DMS53 treated with DMSO at 0.1 percent for 48 hours (cell line): Measurements from ENCODE around the gene PLCH2.
"Not testable (repeated sequence)": the region's sequence is repeated elsewhere in the genome, so short reads cannot be mapped to it uniquely, and the experiment has no call there.

Experiments used
- DNase-seq: peaks from one replicate; lab custom pipeline; 2025; ENCODE audit not compliant: unreplicated experiment; lab: John Stamatoyannopoulos, UW

The PLCH2 gene

DNA sequence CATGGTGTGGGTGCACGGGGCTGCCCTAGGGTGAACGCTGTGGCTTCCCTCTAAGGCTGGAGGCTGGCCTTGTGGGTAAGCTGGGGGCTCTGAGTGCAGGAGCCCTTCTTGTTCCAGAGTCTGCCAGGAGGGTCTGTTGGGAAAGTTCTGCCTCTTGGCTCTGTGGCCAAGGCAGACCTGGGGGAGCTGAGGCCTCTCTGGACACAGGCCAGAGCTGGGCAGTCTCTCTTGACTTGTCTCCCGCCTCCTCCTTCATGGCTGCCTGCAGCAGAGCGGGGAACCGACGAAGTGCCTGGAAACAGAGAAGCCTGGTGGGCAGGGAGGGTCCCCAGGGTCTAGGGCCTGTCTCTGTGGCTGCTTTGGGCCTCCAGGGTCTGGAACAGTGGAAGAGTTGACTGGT is 33.4 kb upstream of the PLCH2 start:
- no peak for DNase-seq

DNA sequence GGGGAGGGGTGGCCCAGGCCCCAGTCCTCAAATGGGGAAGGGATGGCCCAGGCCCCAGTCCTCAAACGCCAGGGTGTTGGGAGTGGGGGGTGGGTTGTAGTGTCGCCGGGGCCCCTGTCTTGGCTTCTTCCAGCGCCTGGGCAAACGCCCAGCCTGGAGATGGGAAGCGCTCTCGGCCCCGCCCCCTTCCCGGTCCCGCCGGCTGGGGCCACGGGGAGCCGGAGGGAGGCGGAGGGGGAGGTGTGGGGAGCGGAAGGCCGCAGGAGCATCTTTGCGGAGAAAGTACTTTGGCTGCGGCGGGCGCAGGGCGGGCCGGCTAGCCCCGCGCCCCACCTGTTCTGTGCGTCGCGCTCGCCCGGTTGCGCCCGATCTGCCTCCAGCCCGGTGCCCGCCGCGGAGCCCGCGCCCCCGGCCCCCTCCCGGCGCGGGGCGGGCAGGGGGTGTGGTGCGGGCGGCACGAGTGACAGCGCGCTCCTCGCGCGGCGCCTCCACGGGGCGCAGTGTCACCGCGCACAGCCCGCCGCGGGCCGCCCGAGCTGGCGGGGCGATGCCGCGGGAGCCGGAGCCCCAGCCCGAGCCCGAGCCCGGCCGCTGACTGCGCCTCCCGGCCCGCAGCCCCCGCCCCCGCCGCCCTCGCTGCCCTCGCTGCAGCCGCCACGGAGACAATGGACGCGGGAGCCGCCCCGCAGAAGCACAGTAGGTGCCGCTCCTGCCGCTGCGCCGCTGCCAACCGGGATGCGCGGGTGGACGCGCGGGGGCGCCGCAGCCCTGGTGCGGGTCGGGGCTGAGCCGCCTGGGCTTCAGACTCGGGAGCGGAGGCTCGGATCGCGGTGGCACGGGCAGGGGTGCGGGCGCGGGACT is 32.6 kb upstream of the PLCH2 start:
- DNase-seq, result no peak

DNA sequence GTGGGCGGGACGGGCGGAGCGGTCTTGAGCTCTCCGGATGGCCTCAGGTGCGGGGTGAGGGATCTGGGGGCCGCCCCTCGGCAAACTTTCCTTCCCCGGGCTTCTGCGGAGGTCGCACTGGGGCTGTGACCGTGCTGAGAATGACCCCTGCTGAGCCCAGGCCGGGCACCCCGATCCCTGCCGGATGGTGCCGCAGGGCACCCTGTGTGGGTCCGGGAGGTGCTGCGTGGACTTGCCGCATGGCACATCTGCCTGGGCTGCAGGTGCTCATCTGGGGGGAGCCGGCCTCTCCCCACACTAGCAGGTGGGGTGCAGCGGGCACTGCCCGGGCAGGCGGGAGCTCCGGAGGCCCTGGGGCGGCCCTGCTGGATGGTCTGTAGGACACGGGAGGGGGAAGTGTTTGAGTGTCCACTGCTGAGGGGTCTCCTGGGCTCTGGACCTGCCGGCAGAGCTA is 31.9 kb upstream of the PLCH2 start:
- DNase-seq, result no peak

DNA sequence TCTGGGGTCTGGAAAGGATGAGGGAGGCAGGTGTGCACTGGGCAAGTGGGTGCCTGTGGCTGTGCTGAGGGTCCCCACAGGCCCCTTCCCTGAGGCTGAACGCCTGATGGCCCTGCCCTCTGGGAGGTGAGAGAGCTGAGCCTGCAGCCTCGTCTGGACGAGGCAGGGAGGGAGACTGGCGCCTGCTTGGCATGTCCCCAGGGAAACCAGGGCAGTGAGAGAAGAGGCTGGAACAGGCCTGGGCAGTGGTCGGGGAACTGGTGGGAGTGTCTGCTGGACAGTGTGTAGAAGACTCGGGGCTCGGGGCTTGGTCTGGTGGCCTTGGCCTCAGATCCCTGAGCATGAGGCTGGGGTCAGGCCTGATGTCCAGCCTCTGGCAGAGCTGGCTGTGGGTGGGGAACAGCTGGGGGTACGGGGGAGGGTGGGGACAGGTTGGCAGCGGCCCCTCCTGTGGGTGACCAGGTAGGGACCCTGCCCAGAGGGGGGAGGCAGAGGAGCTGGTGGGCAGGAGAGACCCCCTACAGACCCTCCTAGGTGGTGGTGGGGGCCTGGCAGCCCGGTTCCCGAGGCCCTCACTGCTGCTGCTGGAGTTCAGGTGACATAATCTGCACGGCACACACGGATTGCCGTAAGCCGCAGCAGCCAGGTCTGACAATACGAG is 30.8 kb upstream of the PLCH2 start:
- DNase-seq, result no peak

DNA sequence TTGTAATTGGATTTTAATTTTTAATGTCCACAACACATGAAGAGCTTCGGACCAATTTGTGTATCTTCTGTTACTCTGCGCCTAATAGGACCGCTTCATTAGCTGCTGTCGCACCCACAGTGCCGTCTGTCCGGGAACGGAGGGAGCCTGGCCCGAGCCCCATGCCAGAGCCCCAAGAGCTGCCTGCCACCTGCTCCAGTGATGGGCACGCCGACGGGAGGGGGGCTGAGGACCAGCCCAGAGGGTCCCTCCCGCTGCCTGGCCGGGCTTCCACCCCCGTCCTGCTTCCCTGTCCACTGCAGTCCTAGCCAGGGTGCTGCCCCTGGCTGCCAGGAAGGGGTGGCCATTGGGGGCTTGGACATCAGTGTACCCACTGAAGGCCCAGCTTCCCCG is 30.3 kb upstream of the PLCH2 start:
- no peak for DNase-seq

GRCh38 chr1:2446394-2446793 is 29.7 kb upstream of the PLCH2 start:
- no peak for DNase-seq

GRCh38 chr1:2446861-2447260 is 29.2 kb upstream of the PLCH2 start:
- no peak for DNase-seq

GRCh38 chr1:2447276-2448097 is 28.6 kb upstream of the PLCH2 start:
- no peak for DNase-seq

- DNase-seq, result peak; percentile 37
Measured at GRCh38 chr1:2448098-2448445, 28.0 kb upstream of the PLCH2 start.

DNA sequence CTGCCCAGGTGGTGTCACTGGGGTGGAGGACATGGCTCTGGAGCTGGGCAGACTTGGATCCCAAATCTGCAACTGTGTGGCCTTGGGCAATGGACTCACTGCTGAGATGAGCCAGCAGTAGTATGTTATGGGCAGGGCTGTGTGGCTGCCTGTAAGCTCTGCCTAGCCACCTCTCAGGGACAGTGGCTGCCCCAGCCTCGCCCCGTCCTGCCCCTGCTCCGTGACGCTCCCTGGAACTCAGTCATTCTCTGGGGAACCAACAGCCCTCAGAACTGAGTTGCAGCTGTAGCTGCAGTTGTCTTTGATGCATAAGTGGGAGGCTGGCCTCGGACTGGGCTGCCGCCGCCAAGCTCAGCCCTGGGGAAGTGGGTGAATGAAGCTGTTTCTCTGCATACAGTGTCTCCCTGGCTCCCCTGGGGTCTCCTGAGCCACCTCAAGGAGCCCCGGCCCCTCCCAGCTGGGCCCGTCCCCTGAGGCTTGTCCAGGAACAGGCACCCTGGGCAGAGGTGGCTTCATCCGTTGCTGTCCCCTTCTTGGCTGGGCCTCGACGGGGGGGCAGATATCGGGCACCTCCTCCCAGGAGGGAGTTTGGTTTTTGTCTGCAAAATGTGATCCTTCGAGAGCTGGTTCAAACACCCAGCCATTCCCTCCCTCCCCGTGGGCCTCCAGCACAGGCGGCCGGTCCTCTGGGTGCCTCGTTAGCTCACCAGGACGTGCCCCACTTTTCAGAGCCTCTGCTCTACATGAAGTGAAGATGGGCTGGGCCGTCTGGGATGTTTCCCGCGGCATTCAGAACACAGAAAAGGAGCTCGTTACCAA is 26.2 kb upstream of the PLCH2 start:
- DNase-seq, result no peak

GRCh38 chr1:2451741-2452140 is 24.3 kb upstream of the PLCH2 start:
- DNase-seq, result no peak

- DNase-seq, result no peak
Measured at GRCh38 chr1:2452201-2452931, 23.7 kb upstream of the PLCH2 start.

DNA sequence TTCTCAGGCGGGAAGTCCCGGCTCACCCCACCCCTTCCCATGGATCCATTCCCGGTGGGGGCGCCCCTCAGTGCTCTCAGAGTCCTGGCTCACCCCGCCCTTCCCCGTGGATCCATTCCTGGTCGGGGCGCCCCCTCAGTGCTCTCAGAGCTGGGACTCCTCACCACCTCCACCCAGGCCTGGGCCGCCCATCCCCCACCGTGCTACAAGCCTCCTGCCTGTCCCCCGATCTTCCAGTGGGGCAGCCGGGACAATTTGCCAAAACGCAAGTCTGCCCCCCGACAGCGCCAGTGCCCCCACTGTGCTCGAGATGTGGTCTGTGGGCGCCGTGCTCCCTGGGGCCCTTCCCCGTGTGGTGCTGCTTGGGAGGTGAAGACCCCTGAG is 23.2 kb upstream of the PLCH2 start:
- DNase-seq, result no peak

- no peak for DNase-seq
Measured at GRCh38 chr1:2454227-2454626, 21.9 kb upstream of the PLCH2 start.

- no peak for DNase-seq
Measured at GRCh38 chr1:2455757-2456156, 20.3 kb upstream of the PLCH2 start.

DNA sequence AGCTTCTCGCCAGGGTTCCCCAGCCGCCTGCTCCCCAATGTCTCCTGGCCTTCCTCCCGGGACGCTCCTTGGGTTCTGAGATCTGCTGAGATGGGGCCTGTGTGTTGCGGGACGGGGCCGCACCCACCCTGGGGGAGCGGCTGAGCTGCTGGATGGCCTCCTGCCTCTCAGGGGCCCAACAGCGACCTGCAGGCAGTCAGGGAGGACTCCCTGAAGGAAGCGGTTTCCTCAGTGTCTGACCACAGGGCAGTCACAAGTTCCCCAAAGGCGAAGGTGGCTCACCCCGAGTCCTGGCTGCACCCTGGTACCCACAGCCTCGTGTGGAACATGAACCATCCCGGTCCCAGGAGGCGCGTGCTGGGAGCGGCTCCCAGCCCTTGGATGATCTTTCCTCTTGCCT is 18.6 kb upstream of the PLCH2 start:
- DNase-seq, result no peak

DNA sequence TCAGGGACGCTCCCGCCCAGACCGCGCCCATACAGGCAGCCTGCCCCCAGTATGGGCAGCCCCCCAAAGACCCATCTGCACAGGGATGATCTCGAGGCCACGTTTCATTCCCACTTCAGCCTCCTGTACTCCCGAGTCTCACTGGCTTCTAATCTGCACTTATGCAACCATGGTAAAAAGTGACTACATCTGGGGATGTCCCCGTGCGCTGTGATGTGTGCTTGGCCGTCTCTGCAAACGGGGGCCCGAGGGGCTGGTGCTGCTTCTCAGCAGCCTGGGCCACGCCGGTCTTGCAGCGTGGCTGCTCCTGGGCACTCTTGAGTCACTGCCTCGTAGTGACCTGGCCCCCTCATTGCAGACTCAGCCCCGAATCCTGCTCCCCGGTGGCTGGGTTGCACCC is 17.4 kb upstream of the PLCH2 start:
- no peak for DNase-seq

DNA sequence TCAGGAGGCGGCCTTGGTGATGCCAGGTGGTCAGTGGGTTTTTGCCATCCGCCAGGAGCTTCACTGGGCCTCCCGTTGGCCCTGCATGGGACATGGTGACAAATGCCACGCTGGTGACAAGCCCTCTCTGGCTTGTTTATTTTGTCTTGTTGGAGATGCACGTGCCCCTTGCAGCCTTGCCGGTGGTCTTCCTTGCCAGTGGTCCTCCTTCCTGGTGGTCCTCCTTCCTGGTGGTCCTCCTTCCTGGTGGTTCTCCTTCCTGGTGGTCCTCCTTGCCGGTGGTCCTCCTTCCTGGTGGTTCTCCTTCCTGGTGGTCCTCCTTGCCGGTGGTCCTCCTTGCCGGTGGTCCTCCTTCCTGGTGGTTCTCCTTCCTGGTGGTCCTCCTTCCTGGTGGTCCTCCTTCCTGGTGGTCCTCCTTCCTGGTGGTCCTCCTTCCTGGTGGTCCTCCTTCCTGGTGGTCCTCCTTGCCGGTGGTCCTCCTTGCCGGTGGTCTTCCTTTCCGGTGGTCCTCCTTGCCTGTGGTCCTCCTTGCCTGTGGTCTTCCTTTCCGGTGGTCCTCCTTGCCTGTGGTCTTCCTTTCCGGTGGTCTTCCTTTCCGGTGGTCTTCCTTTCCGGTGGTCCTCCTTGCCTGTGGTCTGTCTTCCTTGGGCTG is 16.9 kb upstream of the PLCH2 start:
- not testable (repeated sequence) for DNase-seq

GRCh38 chr1:2459757-2460156 is 16.3 kb upstream of the PLCH2 start:
- DNase-seq, result no peak

- DNase-seq, result no peak
Measured at GRCh38 chr1:2460203-2460602, 15.9 kb upstream of the PLCH2 start.
